Measurements from ENCODE around the gene CAMK2B.

CAMK2B gene

DNA sequence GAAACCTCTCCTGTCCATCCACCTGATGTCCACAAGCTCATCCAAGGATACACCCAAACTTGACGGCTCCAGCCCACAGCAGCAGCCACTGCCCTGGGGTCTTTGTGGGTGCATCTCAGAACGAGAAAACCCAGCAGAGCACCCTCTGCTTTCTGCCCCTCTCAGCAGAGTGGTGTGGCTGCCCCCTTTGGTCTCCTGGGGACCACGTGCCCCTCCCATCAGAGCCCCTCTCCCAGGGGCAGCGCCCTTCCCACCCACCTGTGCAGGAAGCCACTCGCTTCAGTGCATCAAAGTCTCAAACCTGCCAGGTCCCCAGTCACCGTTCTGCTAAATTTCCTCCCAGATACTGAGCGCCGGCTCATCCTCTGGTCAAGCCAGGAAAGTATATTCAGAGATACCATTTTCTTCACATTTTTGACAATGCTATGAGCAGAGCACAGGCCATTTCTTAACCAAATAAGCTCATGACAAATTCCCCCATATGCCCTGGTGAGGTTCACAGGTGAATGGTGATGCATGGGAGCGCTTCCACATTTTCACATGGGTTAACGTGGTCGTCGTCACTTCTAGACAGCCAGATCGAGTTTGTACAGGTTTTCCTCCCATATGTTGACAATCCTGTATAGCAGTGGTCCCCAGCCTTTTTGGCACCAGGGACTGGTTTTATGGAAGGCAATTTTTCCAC, 32.4 kb downstream of the CAMK2B start:
- Histone ChIP-seq H3K27ac (ENCODE audit: low read length) (no peak overlapping the region), H3K4me3 (ENCODE audit: low read depth in 1 of 2, low read length in 2 of 2) (no peak overlapping the region), H2AFZ (ENCODE audit: low read depth, low read length) (no peak overlapping the region), H3K9ac (ENCODE audit: low read depth, low read length) (no peak overlapping the region), H4K20me1 (ENCODE audit: insufficient read depth, low read length) (peaks cover 3% of the 10 kb centered on the region; the same call in 1 of the 2 replicates), H3K4me2 (ENCODE audit: insufficient read depth, low read length) (no peak overlapping the region), H3K4me1 (ENCODE audit: insufficient read depth, low read length) (no peaks in the 10 kb centered on the region), H3K27me3 (ENCODE audit: insufficient read depth, low read length, poor library complexity) (peaks cover 42% of the 10 kb centered on the region), H3K9me3 (ENCODE audit: insufficient read depth, low read length, severe bottlenecking) (no peaks in the 10 kb centered on the region), H3K36me3 (ENCODE audit: insufficient read depth, low read length) (no peaks in the 10 kb centered on the region), H3K79me2 (ENCODE audit: insufficient read depth, low read length) (no peaks in the 10 kb centered on the region)
- ATAC-seq (ENCODE audit: insufficient read depth, low read depth), result no peak
- DNase-seq, result peak; percentile 1
- TF ChIP-seq, protein P1, sequence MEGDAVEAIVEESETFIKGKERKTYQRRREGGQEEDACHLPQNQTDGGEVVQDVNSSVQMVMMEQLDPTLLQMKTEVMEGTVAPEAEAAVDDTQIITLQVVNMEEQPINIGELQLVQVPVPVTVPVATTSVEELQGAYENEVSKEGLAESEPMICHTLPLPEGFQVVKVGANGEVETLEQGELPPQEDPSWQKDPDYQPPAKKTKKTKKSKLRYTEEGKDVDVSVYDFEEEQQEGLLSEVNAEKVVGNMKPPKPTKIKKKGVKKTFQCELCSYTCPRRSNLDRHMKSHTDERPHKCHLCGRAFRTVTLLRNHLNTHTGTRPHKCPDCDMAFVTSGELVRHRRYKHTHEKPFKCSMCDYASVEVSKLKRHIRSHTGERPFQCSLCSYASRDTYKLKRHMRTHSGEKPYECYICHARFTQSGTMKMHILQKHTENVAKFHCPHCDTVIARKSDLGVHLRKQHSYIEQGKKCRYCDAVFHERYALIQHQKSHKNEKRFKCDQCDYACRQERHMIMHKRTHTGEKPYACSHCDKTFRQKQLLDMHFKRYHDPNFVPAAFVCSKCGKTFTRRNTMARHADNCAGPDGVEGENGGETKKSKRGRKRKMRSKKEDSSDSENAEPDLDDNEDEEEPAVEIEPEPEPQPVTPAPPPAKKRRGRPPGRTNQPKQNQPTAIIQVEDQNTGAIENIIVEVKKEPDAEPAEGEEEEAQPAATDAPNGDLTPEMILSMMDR (IDR thresholded peaks at IDR 0.05; ENCODE audit: borderline replicate concordance, extremely low read depth, low read length, poor library complexity, severe bottlenecking), result no peak
- no peak for TF ChIP-seq EZH2 (IDR thresholded peaks at IDR 0.05; ENCODE audit: borderline replicate concordance, low read depth, low read length, severe bottlenecking)

DNA sequence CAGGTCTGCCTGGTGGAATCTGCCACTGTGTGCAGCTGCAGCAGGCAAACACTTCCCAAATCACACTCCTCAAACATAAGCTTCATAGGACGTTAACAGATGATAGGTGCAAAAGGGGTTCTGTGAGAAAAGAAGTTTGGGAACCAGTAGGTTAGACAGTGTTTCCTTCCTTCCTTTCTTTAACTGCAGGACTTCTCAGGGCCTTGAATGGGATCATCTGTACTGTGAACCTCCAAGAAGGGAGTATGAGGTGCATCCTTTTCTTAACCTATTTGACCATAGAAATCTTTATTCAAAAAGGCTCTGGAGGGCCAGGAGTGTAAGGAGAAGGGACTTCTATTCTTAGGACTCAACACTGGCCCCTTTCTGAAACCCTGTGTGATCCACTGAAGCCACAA, 33.0 kb downstream of the CAMK2B start:
- TF ChIP-seq, protein P1 (IDR thresholded peaks at IDR 0.05; ENCODE audit: borderline replicate concordance, extremely low read depth, low read length, poor library complexity, severe bottlenecking), result no peak
- TF ChIP-seq EZH2 (IDR thresholded peaks at IDR 0.05; ENCODE audit: borderline replicate concordance, low read depth, low read length, severe bottlenecking), result no peak
- Histone ChIP-seq H3K27ac (ENCODE audit: low read length) (no peak overlapping the region), H3K36me3 (ENCODE audit: insufficient read depth, low read length) (no peaks in the 10 kb centered on the region), H3K4me3 (ENCODE audit: low read depth in 1 of 2, low read length in 2 of 2) (no peak overlapping the region), H3K9me3 (ENCODE audit: insufficient read depth, low read length, severe bottlenecking) (no peaks in the 10 kb centered on the region), H3K4me1 (ENCODE audit: insufficient read depth, low read length) (no peaks in the 10 kb centered on the region), H4K20me1 (ENCODE audit: insufficient read depth, low read length) (peaks cover 3% of the 10 kb centered on the region; the same call in 1 of the 2 replicates), H3K79me2 (ENCODE audit: insufficient read depth, low read length) (no peaks in the 10 kb centered on the region), H3K4me2 (ENCODE audit: insufficient read depth, low read length) (no peak overlapping the region), H3K27me3 (ENCODE audit: insufficient read depth, low read length, poor library complexity) (peaks cover 42% of the 10 kb centered on the region), H3K9ac (ENCODE audit: low read depth, low read length) (no peak overlapping the region), H2AFZ (ENCODE audit: low read depth, low read length) (no peak overlapping the region)
- DNase-seq, result no peak
- no peak for ATAC-seq (ENCODE audit: insufficient read depth, low read depth)

DNA sequence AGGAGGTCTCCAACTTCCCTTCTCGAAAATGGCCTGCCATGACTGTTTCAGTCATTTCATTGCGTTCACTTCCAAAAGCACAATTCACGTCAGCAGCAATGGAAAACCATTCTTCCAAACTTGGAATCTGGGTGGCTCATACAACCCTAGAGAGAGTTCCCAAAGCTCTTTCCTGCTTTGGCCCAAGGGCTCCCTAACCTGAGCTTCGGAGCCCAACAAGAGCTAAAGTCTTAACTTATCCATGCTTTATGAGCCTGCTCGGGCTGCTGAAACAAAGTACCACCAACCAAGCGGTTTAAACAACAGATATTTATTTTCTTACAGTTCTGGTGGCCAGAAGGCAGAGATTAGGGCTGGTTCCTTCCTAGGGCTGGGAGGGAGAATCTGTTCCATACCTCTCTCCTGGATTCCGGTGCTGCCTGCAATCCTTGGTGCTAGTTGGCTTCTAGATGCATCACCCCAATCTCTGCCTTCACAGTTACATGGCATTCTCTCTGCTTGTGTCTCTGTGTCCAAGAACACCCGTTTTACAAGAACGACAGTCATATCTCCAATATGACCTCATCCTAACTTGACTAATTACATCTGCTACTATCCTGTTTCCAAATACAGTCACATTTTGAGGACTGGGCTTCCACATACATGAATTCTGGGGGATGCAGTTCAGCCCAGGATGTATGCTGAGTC, 33.5 kb downstream of the CAMK2B start:
- peaks cover 42% of the 10 kb centered on the region for H3K27me3 ChIP-seq (ENCODE audit: insufficient read depth, low read length, poor library complexity)
- H3K27ac ChIP-seq (ENCODE audit: low read length), result no peak overlapping the region
- no peaks in the 10 kb centered on the region for H3K4me1 ChIP-seq (ENCODE audit: insufficient read depth, low read length)
- no peak for TF ChIP-seq EZH2 (IDR thresholded peaks at IDR 0.05; ENCODE audit: borderline replicate concordance, low read depth, low read length, severe bottlenecking)
- TF ChIP-seq, protein P1 (IDR thresholded peaks at IDR 0.05; ENCODE audit: borderline replicate concordance, extremely low read depth, low read length, poor library complexity, severe bottlenecking), result no peak
- no peaks in the 10 kb centered on the region for H3K36me3 ChIP-seq (ENCODE audit: insufficient read depth, low read length)
- no peak overlapping the region for H3K4me3 ChIP-seq (ENCODE audit: low read depth in 1 of 2, low read length in 2 of 2)
- ATAC-seq (ENCODE audit: insufficient read depth, low read depth), result no peak
- DNase-seq, result no peak
- no peak overlapping the region for H3K4me2 ChIP-seq (ENCODE audit: insufficient read depth, low read length)
- H3K9ac ChIP-seq (ENCODE audit: low read depth, low read length), result no peak overlapping the region
- no peaks in the 10 kb centered on the region for H3K9me3 ChIP-seq (ENCODE audit: insufficient read depth, low read length, severe bottlenecking)
- H2AFZ ChIP-seq (ENCODE audit: low read depth, low read length), result no peak overlapping the region
- peaks cover 3% of the 10 kb centered on the region; the same call in 1 of the 2 replicates for H4K20me1 ChIP-seq (ENCODE audit: insufficient read depth, low read length)
- H3K79me2 ChIP-seq (ENCODE audit: insufficient read depth, low read length), result no peaks in the 10 kb centered on the region
